Mesenchymal stem cell (in vitro differentiated cells and primary cell): Measurements from ENCODE around the gene ANKH.
A peak's percentile ranks its signal among the peaks of the same experiment; 100 is the strongest.

Experiments used
- DNase-seq: peaks from one replicate; pipeline ENCODE4 v3.0.0-alpha.2; 2013
- H2AFZ ChIP-seq: one replicate; pipeline ENCODE4 v1.6.1; 2013; ENCODE audit warnings: low read depth, mild to moderate bottlenecking, control low read depth, inconsistent platforms, low read length, moderate library complexity
- H2AK5ac ChIP-seq: 2 replicates; pipeline ENCODE4 v1.6.1; 2013; ENCODE audit warnings: low read length, moderate library complexity, mild to moderate bottlenecking, inconsistent platforms; ENCODE audit not compliant: severe bottlenecking
- H2BK120ac ChIP-seq: one replicate; pipeline ENCODE4 v1.6.1; 2013; ENCODE audit warnings: low read depth, mild to moderate bottlenecking, inconsistent platforms, low read length, moderate library complexity
- H2BK12ac ChIP-seq, 2 experiments: one replicate each; pipeline ENCODE4 v1.6.1; 2013; ENCODE audit warnings: inconsistent platforms in 2 of 2, low read length in 2 of 2, mild to moderate bottlenecking in 2 of 2, moderate library complexity in 2 of 2, control low read depth in 1 of 2
- H2BK15ac ChIP-seq: one replicate; pipeline ENCODE4 v1.6.1; 2013; ENCODE audit warnings: mild to moderate bottlenecking, low read depth, inconsistent platforms; ENCODE audit not compliant: poor library complexity, severe bottlenecking
- H2BK5ac ChIP-seq: 2 replicates; pipeline ENCODE4 v1.6.1; 2013; ENCODE audit warnings: low read depth, mild to moderate bottlenecking, low read length, control low read depth, inconsistent platforms; ENCODE audit not compliant: poor library complexity, severe bottlenecking
- H3K14ac ChIP-seq, 2 experiments: one replicate each; pipeline ENCODE4 v1.6.1; 2013; ENCODE audit warnings: inconsistent platforms in 2 of 2, low read length in 2 of 2, control low read depth in 1 of 2, mild to moderate bottlenecking in 1 of 2, moderate library complexity in 1 of 2
- H3K18ac ChIP-seq, 2 experiments: one replicate each; pipeline ENCODE4 v1.6.1; 2013; ENCODE audit warnings: inconsistent platforms in 2 of 2, low read length in 2 of 2, control low read depth in 1 of 2, low read depth in 1 of 2, mild to moderate bottlenecking in 1 of 2
- H3K23ac ChIP-seq, 2 experiments: one replicate each; pipeline ENCODE4 v1.6.1; 2013; ENCODE audit warnings: inconsistent platforms in 2 of 2, low read length in 2 of 2, mild to moderate bottlenecking in 2 of 2, moderate library complexity in 2 of 2, control low read depth in 1 of 2
- H3K27ac ChIP-seq: 2 replicates; pipeline ENCODE4 v1.5.1; 2013; ENCODE audit warnings: mild to moderate bottlenecking, moderate library complexity, low read length, control low read depth, inconsistent platforms; ENCODE audit not compliant: poor library complexity, severe bottlenecking
- H3K27me3 ChIP-seq, 2 experiments: 2 replicates each; pipeline versions ENCODE4 v1.6.1 to v1.7.0; 2013; ENCODE audit warnings: low read length in 2 of 2, mild to moderate bottlenecking in 2 of 2, moderate library complexity in 2 of 2, control low read depth in 1 of 2, inconsistent platforms in 1 of 2; ENCODE audit not compliant: control insufficient read depth in 1 of 2, insufficient read depth in 1 of 2
- H3K36me3 ChIP-seq, 2 experiments: 2 replicates each; pipeline versions ENCODE4 v1.6.1 to v1.7.0; 2013; ENCODE audit warnings: low read length in 2 of 2, control low read depth in 1 of 2, inconsistent platforms in 1 of 2, low read depth in 1 of 2, mild to moderate bottlenecking in 1 of 2; ENCODE audit not compliant: insufficient read depth in 2 of 2, control insufficient read depth in 1 of 2
- H3K4ac ChIP-seq, 2 experiments: one replicate each; pipeline ENCODE4 v1.6.1; 2013; ENCODE audit warnings: inconsistent platforms in 2 of 2, low read length in 2 of 2, mild to moderate bottlenecking in 2 of 2, moderate library complexity in 2 of 2, control low read depth in 1 of 2, low read depth in 1 of 2
- H3K4me1 ChIP-seq: 2 replicates; pipeline ENCODE4 v1.6.1; 2013; ENCODE audit warnings: low read depth, low read length, control low read depth; ENCODE audit not compliant: control insufficient read depth, insufficient read depth
- H3K4me2 ChIP-seq: 2 replicates; pipeline ENCODE4 v1.6.1; 2013; ENCODE audit warnings: low read length, mild to moderate bottlenecking, inconsistent platforms; ENCODE audit not compliant: poor library complexity, severe bottlenecking
- H3K4me3 ChIP-seq, 2 experiments: 2 replicates each; pipeline versions ENCODE4 v1.5.1 to v1.7.0; 2013; ENCODE audit warnings: low read length in 2 of 2, mild to moderate bottlenecking in 2 of 2, control low read depth in 1 of 2, low read depth in 1 of 2; ENCODE audit not compliant: insufficient read depth in 1 of 2
- H3K79me1 ChIP-seq: replicated peaks from 2 replicates; pipeline ENCODE4 v1.6.1; 2013; ENCODE audit warnings: mild to moderate bottlenecking, control low read depth, low read length, inconsistent platforms; ENCODE audit not compliant: poor library complexity, severe bottlenecking
- H3K9ac ChIP-seq: 2 replicates; pipeline ENCODE4 v1.7.0; 2013; ENCODE audit warnings: mild to moderate bottlenecking, low read length, moderate library complexity
- H3K9me3 ChIP-seq: 2 replicates; pipeline ENCODE4 v1.7.0; 2013; ENCODE audit warnings: mild to moderate bottlenecking, low read length; ENCODE audit not compliant: control insufficient read depth
- H4K8ac ChIP-seq: one replicate; pipeline ENCODE4 v1.6.1; 2013; ENCODE audit warnings: inconsistent platforms, mild to moderate bottlenecking, low read length, moderate library complexity
- H4K91ac ChIP-seq: one replicate; pipeline ENCODE4 v1.6.1; 2013; ENCODE audit warnings: mild to moderate bottlenecking, low read length, inconsistent platforms
- WGBS: methylation state at CpG from one replicate; pipeline ENCODE4 v1.1.7; 2013; ENCODE audit warnings: mixed read lengths; 5-methylcytosine and 5-hydroxymethylcytosine counted together

Gene ANKH

GRCh38 chr5:14873790-14874189, 2.2 kb upstream of the ANKH start:
- no peak overlapping the region for H3K4ac ChIP-seq
- H3K36me3 ChIP-seq, result no peaks in the 10 kb centered on the region
- no peak overlapping the region for H4K91ac ChIP-seq
- H3K23ac ChIP-seq, result no peak overlapping the region
- peaks cover 0 to 15% of the 10 kb centered on the region in 2 experiments for H3K27me3 ChIP-seq
- no peak overlapping the region for H4K8ac ChIP-seq
- WGBS, result over 99% methylated on average over 3 of the region's 3 CpGs
- H2BK120ac ChIP-seq, result no peak overlapping the region
- no peak overlapping the region for H3K4me3 ChIP-seq
- H2BK15ac ChIP-seq, result no peak overlapping the region
- no peak overlapping the region for H3K18ac ChIP-seq
- H3K9me3 ChIP-seq, result no peaks in the 10 kb centered on the region
- peaks cover 4% of the 10 kb centered on the region for H3K79me1 ChIP-seq
- no peak for DNase-seq
- H3K4me1 ChIP-seq, result peaks cover 8% of the 10 kb centered on the region
- no peak overlapping the region for H3K27ac ChIP-seq
- no peak overlapping the region for H2BK5ac ChIP-seq
- no peak overlapping the region for H3K9ac ChIP-seq
- no peak overlapping the region for H3K4me2 ChIP-seq
- H2BK12ac ChIP-seq, result no peak overlapping the region
- H3K14ac ChIP-seq, result no peak overlapping the region
- no peak overlapping the region for H2AFZ ChIP-seq
- H2AK5ac ChIP-seq, result no peak overlapping the region

GRCh38 chr5:14873093-14873492, 1.5 kb upstream of the ANKH start:
- Histone ChIP-seq H2BK120ac (no peak overlapping the region), H3K23ac (no peak overlapping the region), H4K91ac (no peak overlapping the region), H3K4me1 (peaks cover 8% of the 10 kb centered on the region), H3K9me3 (no peaks in the 10 kb centered on the region), H2BK12ac (no peak overlapping the region), H3K4me3 (peak overlapping the region in 1 of 2 experiments; percentile 81), H3K27me3 (peaks cover 0 to 15% of the 10 kb centered on the region in 2 experiments), H3K79me1 (peaks cover 5% of the 10 kb centered on the region), H3K9ac (peak overlapping the region; percentile 91), H2BK15ac (no peak overlapping the region), H3K18ac (no peak overlapping the region), H3K4me2 (no peak overlapping the region), H3K14ac (no peak overlapping the region), H2BK5ac (no peak overlapping the region), H2AFZ (no peak overlapping the region), H4K8ac (no peak overlapping the region), H3K4ac (no peak overlapping the region), H3K27ac (no peak overlapping the region), H3K36me3 (no peaks in the 10 kb centered on the region), H2AK5ac (no peak overlapping the region)
- no peak for DNase-seq
- WGBS, result 73% methylated on average over 6 of the region's 9 CpGs

GRCh38 chr5:14872070-14872989, 752 bp upstream of the ANKH start:
- Histone ChIP-seq H3K4me2 (peak overlapping the region; percentile 99), H2BK5ac (peak overlapping the region; percentile 66), H2BK12ac (peak overlapping the region in 1 of 2 experiments; percentile 94), H2AK5ac (no peak overlapping the region), H3K79me1 (peaks cover 5% of the 10 kb centered on the region), H3K23ac (no peak overlapping the region), H3K4me1 (peaks cover 8% of the 10 kb centered on the region), H3K18ac (peak overlapping the region; percentile 89 to 93), H2BK120ac (peak overlapping the region; percentile 73), H3K27me3 (peaks cover 0 to 15% of the 10 kb centered on the region in 2 experiments), H3K9me3 (no peaks in the 10 kb centered on the region), H2BK15ac (peak overlapping the region; percentile 94), H3K27ac (no peak overlapping the region), H3K4ac (peak overlapping the region in 1 of 2 experiments; percentile 75), H3K9ac (peak overlapping the region; percentile 91), H3K14ac (peak overlapping the region; percentile 36 to 84), H2AFZ (peak overlapping the region; percentile 89), H4K8ac (peak overlapping the region; percentile 84), H4K91ac (peak overlapping the region; percentile 39), H3K4me3 (peak overlapping the region; percentile 81 to 82), H3K36me3 (no peaks in the 10 kb centered on the region)
- 2% methylated on average over 36 of the region's 73 CpGs for WGBS
- peak; percentile 56 for DNase-seq
